ENCODE data around the gene GOLGA8N. TPM values are rescaled to one million over a fixed set of nuclear protein-coding genes. Genes with fewer than 3 reads are reported as not detected.

GOLGA8N gene
- total and polyA plus RNA-seq, 10 of the 15 experiments (the other 5 are each of a cell fraction or from before 2014, with no cell fraction given) = 0.02 to 0.33 (median 0.19) TPM

DNA sequence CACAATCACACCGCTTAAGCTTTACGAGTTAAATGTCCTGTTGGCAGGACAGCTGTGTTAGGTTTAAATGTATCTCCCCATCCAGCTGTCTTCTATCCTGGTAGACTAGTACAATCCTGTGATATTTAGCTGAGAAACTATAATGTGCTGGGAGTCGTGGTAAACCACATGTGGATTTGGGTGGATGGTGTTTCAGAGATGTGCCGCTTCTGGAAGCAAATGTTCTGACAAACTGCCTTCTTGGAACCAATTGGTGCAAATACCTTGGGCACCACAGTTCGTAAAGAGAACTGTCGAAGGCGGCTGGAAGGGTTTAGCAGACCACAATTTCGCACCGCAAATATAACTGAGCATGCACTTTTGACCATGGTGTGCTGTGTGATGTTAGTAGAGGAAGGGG lies 63.2 kb downstream of the GOLGA8N start:
- Histone ChIP-seq H3K4me3 (no peak overlapping the region), H3K79me2 (ENCODE audit: control insufficient read depth, insufficient read depth, low read length) (no peaks in the 10 kb centered on the region), H4K20me1 (ENCODE audit: control insufficient read depth, insufficient read depth) (no peaks in the 10 kb centered on the region), H2AFZ (ENCODE audit: control insufficient read depth, low read depth, low read length) (no peak overlapping the region), H3K27ac (ENCODE audit: control insufficient read depth, insufficient read depth) (no peak overlapping the region), H3K9me3 (replicated peaks; ENCODE audit: control insufficient read depth, insufficient read depth, low read length) (no peaks in the 10 kb centered on the region), H3K4me2 (ENCODE audit: control insufficient read depth, insufficient read depth) (no peak overlapping the region), H3K27me3 (replicated peaks in 1 of 2; ENCODE audit: control insufficient read depth in 2 of 2, insufficient read depth in 2 of 2, low read length in 1 of 2) (no peaks in the 10 kb centered on the region), H3K9ac (ENCODE audit: control insufficient read depth, insufficient read depth, low read length) (no peak overlapping the region), H3K36me3 (ENCODE audit: control insufficient read depth in 2 of 2, insufficient read depth in 2 of 2, low read length in 1 of 2) (peaks cover 0 to 5% of the 10 kb centered on the region in 2 experiments; a peak in 2 of 4 replicates), H3K4me1 (ENCODE audit: control insufficient read depth, insufficient read depth, low read length) (no peaks in the 10 kb centered on the region)
- ChIA-PET SMC1A (ENCODE audit: uncharacterized antibody, unreplicated experiment) (interaction anchor here (1.0 kb wide), 1 partner anchor 296 kb away, joined by 3 read pairs; no protein-coding TSS in a partner anchor), RAD21 (ENCODE audit: unreplicated experiment) (no interaction called here), POLR2A (no interaction called here), CTCF (interaction anchor here (0.8 to 2.7 kb wide), 3 partner anchors 12 to 340 kb away, joined by 3 to 12 read pairs (median 3); no protein-coding TSS in a partner anchor)
- BruUV-seq (replicated peaks) = no TSS peak
- no peak for ATAC-seq
- WGBS (ENCODE audit: insufficient coverage, insufficient replicate concordance, low lambda C conversion rate, missing lambda C conversion rate) = over 99% methylated on average over 9 of the region's 9 CpGs
- FAIRE-seq = no peak
- TF ChIP-seq SP1 (IDR thresholded peaks at IDR 0.05; ENCODE audit: low read depth, low read length) (no peak), SREBF1 (IDR thresholded peaks at IDR 0.05; ENCODE audit: low read length) (no peak)
- intact Hi-C loops (cut with micrococcal nuclease; ENCODE audit: unreplicated experiment) (no loop called here), in situ Hi-C loops (cut with MboI) (no loop called here)
- DNase-seq (ENCODE audit: low read depth, low spot score) = no peak

Small RNA genes within 50 kb of the gene (small RNA-seq; reads per million reads assigned to genes)
- gene RN7SL286P = not detected

Other genes starting within 250 kb of the GOLGA8N start
- not detected in 2 replicates for gene GOLGA8K, start 190.2 kb upstream of the GOLGA8N start, total RNA-seq (2014; rRNA removed)
- gene GOLGA8K, start 190.2 kb upstream of the GOLGA8N start, total RNA-seq (2014; rRNA removed; fragmentation: Illumina TruSeq; extraction: Trizol) = not detected in 2 replicates
- gene GOLGA8K, start 190.2 kb upstream of the GOLGA8N start, total RNA-seq (2021) = not detected in 2 replicates
- gene GOLGA8K, start 190.2 kb upstream of the GOLGA8N start, polyA plus RNA-seq (2011; rRNA removed) = 0.14 TPM in 1 of 2 replicates, not detected in the other
- gene GOLGA8K, start 190.2 kb upstream of the GOLGA8N start, polyA plus RNA-seq (2014; fragmentation: Illumina TruSeq; extraction: Trizol) = not detected in 2 replicates
- gene GOLGA8K, start 190.2 kb upstream of the GOLGA8N start, polyA plus RNA-seq (2014; fragmentation: Nextera tagmentation; extraction: Ambion mirVana) = not detected
- gene GOLGA8K, start 190.2 kb upstream of the GOLGA8N start, polyA plus RNA-seq (2014; rRNA removed) = 0.15 TPM in 1 of 2 replicates, not detected in the other
- not detected for gene GOLGA8K, start 190.2 kb upstream of the GOLGA8N start, polyA plus RNA-seq (2016; fragmentation: Nextera tagmentation; extraction: Ambion mirVana)
- gene GOLGA8O, start 137.8 kb upstream of the GOLGA8N start, total RNA-seq (2014; rRNA removed) = not detected in 2 replicates
- 0.04 TPM in 1 of 2 replicates, not detected in the other for gene GOLGA8O, start 137.8 kb upstream of the GOLGA8N start, total RNA-seq (2014; rRNA removed; fragmentation: Illumina TruSeq; extraction: Trizol)
- gene GOLGA8O, start 137.8 kb upstream of the GOLGA8N start, total RNA-seq (2021) = not detected in 2 replicates
- gene GOLGA8O, start 137.8 kb upstream of the GOLGA8N start, polyA plus RNA-seq (2011; rRNA removed) = 0.05 TPM in 1 of 2 replicates, not detected in the other
- 0.07 TPM in 1 of 2 replicates, not detected in the other for gene GOLGA8O, start 137.8 kb upstream of the GOLGA8N start, polyA plus RNA-seq (2014; fragmentation: Illumina TruSeq; extraction: Trizol)
- gene GOLGA8O, start 137.8 kb upstream of the GOLGA8N start, polyA plus RNA-seq (2014; fragmentation: Nextera tagmentation; extraction: Ambion mirVana) = not detected
- gene GOLGA8O, start 137.8 kb upstream of the GOLGA8N start, polyA plus RNA-seq (2014; rRNA removed) = not detected in 2 replicates
- gene GOLGA8O, start 137.8 kb upstream of the GOLGA8N start, polyA plus RNA-seq (2016; fragmentation: Nextera tagmentation; extraction: Ambion mirVana) = not detected
- 30.6 and 35.9 TPM in 2 replicates for gene ARHGAP11A, start 22.0 kb downstream of the GOLGA8N start, total RNA-seq (2014; rRNA removed)
- gene ARHGAP11A, start 22.0 kb downstream of the GOLGA8N start, total RNA-seq (2014; rRNA removed; fragmentation: Illumina TruSeq; extraction: Trizol) = 42.8 and 44.9 TPM in 2 replicates
- 52.1 and 53.6 TPM in 2 replicates for gene ARHGAP11A, start 22.0 kb downstream of the GOLGA8N start, total RNA-seq (2021)
- gene ARHGAP11A, start 22.0 kb downstream of the GOLGA8N start, polyA plus RNA-seq (2011; rRNA removed) = 23.6 and 38.0 TPM in 2 replicates
- gene ARHGAP11A, start 22.0 kb downstream of the GOLGA8N start, polyA plus RNA-seq (2014; fragmentation: Illumina TruSeq; extraction: Trizol) = 50.2 and 60.4 TPM in 2 replicates
- 10 to 100 TPM; 12.4 to 16.3 TPM for gene ARHGAP11A, start 22.0 kb downstream of the GOLGA8N start, polyA plus RNA-seq (2014; fragmentation: Nextera tagmentation; extraction: Ambion mirVana)
- gene ARHGAP11A, start 22.0 kb downstream of the GOLGA8N start, polyA plus RNA-seq (2014; rRNA removed) = 25.1 and 25.4 TPM in 2 replicates
- 10 to 100 TPM; 42.4 to 45.0 TPM for gene ARHGAP11A, start 22.0 kb downstream of the GOLGA8N start, polyA plus RNA-seq (2016; fragmentation: Nextera tagmentation; extraction: Ambion mirVana)
- gene SCG5, start 48.3 kb downstream of the GOLGA8N start, total RNA-seq (2014; rRNA removed) = 0.62 and 0.65 TPM in 2 replicates
- 0.49 and 0.97 TPM in 2 replicates for gene SCG5, start 48.3 kb downstream of the GOLGA8N start, total RNA-seq (2014; rRNA removed; fragmentation: Illumina TruSeq; extraction: Trizol)
- 0.53 and 0.62 TPM in 2 replicates for gene SCG5, start 48.3 kb downstream of the GOLGA8N start, total RNA-seq (2021)
- 0.26 and 0.46 TPM in 2 replicates for gene SCG5, start 48.3 kb downstream of the GOLGA8N start, polyA plus RNA-seq (2011; rRNA removed)
- 0.13 and 0.41 TPM in 2 replicates for gene SCG5, start 48.3 kb downstream of the GOLGA8N start, polyA plus RNA-seq (2014; fragmentation: Illumina TruSeq; extraction: Trizol)
- under 1 TPM; 0.34 to 0.35 TPM for gene SCG5, start 48.3 kb downstream of the GOLGA8N start, polyA plus RNA-seq (2014; fragmentation: Nextera tagmentation; extraction: Ambion mirVana)
- gene SCG5, start 48.3 kb downstream of the GOLGA8N start, polyA plus RNA-seq (2014; rRNA removed) = 0.37 and 0.47 TPM in 2 replicates
- under 1 TPM; 0.50 to 0.62 TPM for gene SCG5, start 48.3 kb downstream of the GOLGA8N start, polyA plus RNA-seq (2016; fragmentation: Nextera tagmentation; extraction: Ambion mirVana)
- gene GREM1, start 124.5 kb downstream of the GOLGA8N start, total RNA-seq (2014; rRNA removed) = not detected in 2 replicates
- not detected in 2 replicates for gene GREM1, start 124.5 kb downstream of the GOLGA8N start, total RNA-seq (2014; rRNA removed; fragmentation: Illumina TruSeq; extraction: Trizol)
- 0.36 and 0.53 TPM in 2 replicates for gene GREM1, start 124.5 kb downstream of the GOLGA8N start, total RNA-seq (2021)
- gene GREM1, start 124.5 kb downstream of the GOLGA8N start, polyA plus RNA-seq (2011; rRNA removed) = not detected in 2 replicates
- not detected in 2 replicates for gene GREM1, start 124.5 kb downstream of the GOLGA8N start, polyA plus RNA-seq (2014; fragmentation: Illumina TruSeq; extraction: Trizol)
- not detected for gene GREM1, start 124.5 kb downstream of the GOLGA8N start, polyA plus RNA-seq (2014; fragmentation: Nextera tagmentation; extraction: Ambion mirVana)
- not detected in 2 replicates for gene GREM1, start 124.5 kb downstream of the GOLGA8N start, polyA plus RNA-seq (2014; rRNA removed)
- under 1 TPM; 0.08 TPM for gene GREM1, start 124.5 kb downstream of the GOLGA8N start, polyA plus RNA-seq (2016; fragmentation: Nextera tagmentation; extraction: Ambion mirVana)

All from GM12878 (cell line).